Measurements from ENCODE around the gene FAM171A1. TPM values are rescaled to one million over a fixed set of nuclear protein-coding genes. Genes with fewer than 3 reads are reported as not detected.

The FAM171A1 gene
- total RNA-seq, 1 donor = 25.0 TPM

GRCh38 chr10:15346440-15347141 lies 24.5 kb downstream of the FAM171A1 start:
- Histone ChIP-seq H4K20me1 (ENCODE audit: insufficient read depth, low read length) (peaks cover 28% of the 10 kb centered on the region), H3K27me3 (ENCODE audit: insufficient read depth, low read length) (no peaks in the 10 kb centered on the region), H3K4me3 (ENCODE audit: insufficient read depth, low read length) (no peak overlapping the region), H2AFZ (ENCODE audit: low read length) (no peak overlapping the region), H3K79me2 (ENCODE audit: insufficient read depth, low read length) (peaks cover 92% of the 10 kb centered on the region), H3K4me2 (ENCODE audit: insufficient read depth, low read length) (no peak overlapping the region), H3K36me3 (ENCODE audit: insufficient read depth, low read length) (no peaks in the 10 kb centered on the region), H3K9me3 (ENCODE audit: low read depth, low read length) (no peaks in the 10 kb centered on the region), H3K27ac (ENCODE audit: low read depth, low read length) (no peak overlapping the region), H3K4me1 (ENCODE audit: insufficient read depth, low read length) (peaks cover 16% of the 10 kb centered on the region)
- TF ChIP-seq CTCF (IDR thresholded peaks at IDR 0.05; ENCODE audit: extremely low read depth, low read depth, low read length) = no peak
- DNase-seq (ENCODE audit: insufficient read length, low spot score, missing footprints) = no peak

DNA sequence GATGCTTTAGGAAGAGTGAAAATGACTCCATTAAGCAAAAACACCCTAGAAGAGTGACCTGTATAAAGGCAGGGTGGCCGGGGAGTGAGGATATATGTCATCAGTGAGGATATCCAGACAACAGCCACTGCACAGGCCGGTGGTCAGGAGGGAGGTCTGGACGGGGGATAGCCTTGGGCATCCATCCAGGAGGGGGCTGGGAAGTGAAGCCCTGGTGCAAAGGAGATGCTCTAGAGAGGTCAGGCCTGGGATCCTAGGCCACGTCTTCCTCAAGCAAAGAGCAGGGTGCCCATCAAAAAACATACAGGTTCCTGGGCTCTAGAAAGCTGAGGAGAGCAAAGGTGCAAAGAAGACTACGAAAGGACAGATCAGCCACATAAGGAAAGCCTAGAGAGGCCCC lies 25.6 kb downstream of the FAM171A1 start:
- Histone ChIP-seq H3K27me3 (ENCODE audit: insufficient read depth, low read length) (no peaks in the 10 kb centered on the region), H4K20me1 (ENCODE audit: insufficient read depth, low read length) (peaks cover 26% of the 10 kb centered on the region), H3K27ac (ENCODE audit: low read depth, low read length) (no peak overlapping the region), H3K4me2 (ENCODE audit: insufficient read depth, low read length) (no peak overlapping the region), H3K79me2 (ENCODE audit: insufficient read depth, low read length) (peaks cover 93% of the 10 kb centered on the region), H3K9me3 (ENCODE audit: low read depth, low read length) (no peaks in the 10 kb centered on the region), H3K4me1 (ENCODE audit: insufficient read depth, low read length) (peaks cover 16% of the 10 kb centered on the region), H3K4me3 (ENCODE audit: insufficient read depth, low read length) (no peak overlapping the region), H3K36me3 (ENCODE audit: insufficient read depth, low read length) (no peaks in the 10 kb centered on the region), H2AFZ (ENCODE audit: low read length) (no peak overlapping the region)
- no peak for DNase-seq (ENCODE audit: insufficient read length, low spot score, missing footprints)
- TF ChIP-seq CTCF (IDR thresholded peaks at IDR 0.05; ENCODE audit: extremely low read depth, low read depth, low read length) = no peak

- Histone ChIP-seq H3K4me2 (ENCODE audit: insufficient read depth, low read length) (peak overlapping the region; percentile 20), H4K20me1 (ENCODE audit: insufficient read depth, low read length) (peaks cover 26% of the 10 kb centered on the region), H3K4me1 (ENCODE audit: insufficient read depth, low read length) (peaks cover 16% of the 10 kb centered on the region), H3K27ac (ENCODE audit: low read depth, low read length) (no peak overlapping the region), H3K4me3 (ENCODE audit: insufficient read depth, low read length) (no peak overlapping the region), H3K27me3 (ENCODE audit: insufficient read depth, low read length) (no peaks in the 10 kb centered on the region), H3K9me3 (ENCODE audit: low read depth, low read length) (no peaks in the 10 kb centered on the region), H2AFZ (ENCODE audit: low read length) (no peak overlapping the region), H3K36me3 (ENCODE audit: insufficient read depth, low read length) (no peaks in the 10 kb centered on the region), H3K79me2 (ENCODE audit: insufficient read depth, low read length) (peaks cover 96% of the 10 kb centered on the region)
- TF ChIP-seq CTCF (IDR thresholded peaks at IDR 0.05; ENCODE audit: extremely low read depth, low read depth, low read length) = no peak
- DNase-seq (ENCODE audit: insufficient read length, low spot score, missing footprints) = no peak
These were observed 26.2 kb downstream of the FAM171A1 start for GRCh38 chr10:15344876-15345285.

DNA sequence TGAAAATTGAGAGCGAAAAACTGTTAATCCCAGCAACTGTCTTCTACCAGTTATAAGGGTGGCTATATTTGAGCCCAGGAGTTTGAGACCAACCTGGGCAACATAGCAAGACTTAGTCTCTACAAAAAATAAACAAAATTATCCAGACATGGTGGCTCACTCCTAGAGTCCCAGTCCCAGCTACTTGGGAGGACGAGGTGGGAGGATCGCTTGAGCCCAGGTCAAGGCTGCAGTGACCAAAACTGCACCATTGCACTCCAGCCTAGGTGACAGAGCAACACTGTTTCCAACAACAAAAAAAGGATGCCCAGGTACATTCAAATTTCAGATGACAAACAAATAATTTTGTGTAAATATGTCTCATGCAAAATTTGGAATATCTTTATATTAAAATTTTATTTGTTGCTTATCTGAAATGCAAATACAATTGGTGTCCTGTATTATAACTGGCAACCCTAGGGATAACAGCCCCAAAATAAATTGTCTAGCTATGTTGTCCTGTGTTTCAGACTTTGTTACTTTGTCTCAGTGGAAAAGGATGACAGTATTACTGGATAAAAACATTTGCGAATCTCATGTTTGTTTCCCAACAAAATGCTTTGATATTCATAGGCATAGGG lies 26.7 kb downstream of the FAM171A1 start:
- H3K4me1 ChIP-seq (ENCODE audit: insufficient read depth, low read length) = peaks cover 15% of the 10 kb centered on the region
- H2AFZ ChIP-seq (ENCODE audit: low read length) = no peak overlapping the region
- no peaks in the 10 kb centered on the region for H3K36me3 ChIP-seq (ENCODE audit: insufficient read depth, low read length)
- no peak overlapping the region for H3K4me3 ChIP-seq (ENCODE audit: insufficient read depth, low read length)
- no peaks in the 10 kb centered on the region for H3K9me3 ChIP-seq (ENCODE audit: low read depth, low read length)
- no peak for DNase-seq (ENCODE audit: insufficient read length, low spot score, missing footprints)
- peaks cover 26% of the 10 kb centered on the region for H4K20me1 ChIP-seq (ENCODE audit: insufficient read depth, low read length)
- H3K4me2 ChIP-seq (ENCODE audit: insufficient read depth, low read length) = peak overlapping the region; percentile 20
- TF ChIP-seq CTCF (IDR thresholded peaks at IDR 0.05; ENCODE audit: extremely low read depth, low read depth, low read length) = no peak
- no peaks in the 10 kb centered on the region for H3K27me3 ChIP-seq (ENCODE audit: insufficient read depth, low read length)
- no peak overlapping the region for H3K27ac ChIP-seq (ENCODE audit: low read depth, low read length)
- peaks cover 96% of the 10 kb centered on the region for H3K79me2 ChIP-seq (ENCODE audit: insufficient read depth, low read length)

Measured in osteoblast (primary cell).